Thoracic aorta (tissue), 2 donors: ENCODE measurements around the gene KIF26B. TPM values are rescaled to one million over a fixed set of nuclear protein-coding genes. Genes with fewer than 3 reads are reported as not detected.
"Not testable (repeated sequence)": the region's sequence is repeated elsewhere in the genome, so short reads cannot be mapped to it uniquely, and the experiment has no call there.

Experiments
- ATAC-seq: fragments of 150-250 bp; one replicate; pipeline ENCODE4 v1.8.0; 2017; ENCODE audit warnings: low read depth; ENCODE audit not compliant: insufficient number of reproducible peaks, low FRiP score
- DNase-seq: peaks from one replicate; pipeline ENCODE4 v3.0.0-alpha.2; 2020; ENCODE audit warnings: low spot score
- H3K27ac ChIP-seq, 2 donors: fragments of 200-600 bp; sonication (generic); 1 replicate in 1 of 2; 2 replicates in 1 of 2; pipeline ENCODE4 v1.5.1; 2016; ENCODE audit warnings: mild to moderate bottlenecking in 2 of 2, moderate library complexity in 2 of 2
- H3K27me3 ChIP-seq: fragments of 200-600 bp; sonication (generic); replicated peaks from 2 replicates; pipeline ENCODE4 v1.6.0; 2016; ENCODE audit warnings: mild to moderate bottlenecking; ENCODE audit not compliant: insufficient read depth
- H3K36me3 ChIP-seq: fragments of 200-600 bp; sonication (generic); one replicate; pipeline ENCODE4 v1.5.1; 2016
- H3K4me1 ChIP-seq, 2 donors: fragments of 200-600 bp; sonication (generic); 1 replicate in 1 of 2; 2 replicates in 1 of 2; pipeline versions ENCODE4 v1.5.1 to v1.6.0; 2016; ENCODE audit warnings: low read depth in 2 of 2, mild to moderate bottlenecking in 1 of 2; ENCODE audit not compliant: control insufficient read depth in 1 of 2
- H3K4me3 ChIP-seq: fragments of 200-600 bp; sonication (generic); 2 replicates; pipeline ENCODE4 v1.5.1; 2016; ENCODE audit warnings: mild to moderate bottlenecking
- H3K9me3 ChIP-seq: fragments of 200-600 bp; sonication (generic); 2 replicates; pipeline ENCODE4 v1.5.1; 2016
- total RNA-seq, 2 donors: library from RNA; depleted of rRNA; stranded (reverse); fragments of >200 nt; gene quantifications; one replicate each; pipeline versions ENCODE4 v1.1.0 to v1.2.3, GENCODE V29; 2016
- TF ChIP-seq, protein P1 (sequence below): fragments of 200-600 bp; sonication (generic); IDR thresholded peaks from one replicate; pipeline ENCODE4 v1.5.1; 2019; ENCODE audit warnings: antibody characterized with exemption

Gene KIF26B
- total RNA-seq, 2 donors from 2014 or later, result 0.14 to 0.41 TPM

DNA sequence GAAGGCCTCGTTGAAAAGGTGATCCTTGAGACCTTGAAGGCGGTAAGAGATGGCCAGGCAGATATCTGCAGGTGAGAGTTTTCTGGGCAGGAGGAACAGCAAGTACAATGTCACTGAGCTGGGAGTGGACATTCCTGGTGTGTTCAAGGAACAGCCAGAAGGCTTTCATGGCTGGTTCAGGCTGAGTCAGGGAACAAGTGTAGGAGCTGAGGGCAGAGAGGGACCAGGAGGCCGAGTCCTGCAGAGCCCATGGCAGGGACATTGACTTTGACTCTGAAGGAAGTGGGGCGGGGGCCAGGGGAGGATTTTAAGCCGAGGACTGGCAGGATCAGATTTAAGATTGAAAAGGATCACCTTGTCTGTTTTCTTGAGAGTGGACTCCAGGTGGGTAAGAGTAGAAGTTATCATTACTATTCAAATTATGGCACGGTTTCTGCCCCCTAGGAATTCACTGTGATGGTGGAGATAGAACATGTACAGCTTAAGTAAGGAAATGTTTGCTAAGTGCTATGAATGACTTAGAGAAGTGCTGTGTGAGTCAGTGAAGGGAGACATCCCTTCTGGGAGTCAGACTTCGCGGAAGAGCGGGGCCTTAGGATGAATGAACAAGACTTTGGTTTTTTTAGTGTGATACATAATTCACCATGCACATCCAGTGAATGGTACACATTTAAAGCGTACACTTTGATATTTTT is 202.3 kb downstream of the KIF26B start:
- Histone ChIP-seq H3K27ac (no peak overlapping the region), H3K36me3 (no peaks in the 10 kb centered on the region), H3K27me3 (no peaks in the 10 kb centered on the region), H3K4me1 (no peaks in the 10 kb centered on the region), H3K4me3 (no peak overlapping the region), H3K9me3 (no peaks in the 10 kb centered on the region)
- TF ChIP-seq, protein P1, sequence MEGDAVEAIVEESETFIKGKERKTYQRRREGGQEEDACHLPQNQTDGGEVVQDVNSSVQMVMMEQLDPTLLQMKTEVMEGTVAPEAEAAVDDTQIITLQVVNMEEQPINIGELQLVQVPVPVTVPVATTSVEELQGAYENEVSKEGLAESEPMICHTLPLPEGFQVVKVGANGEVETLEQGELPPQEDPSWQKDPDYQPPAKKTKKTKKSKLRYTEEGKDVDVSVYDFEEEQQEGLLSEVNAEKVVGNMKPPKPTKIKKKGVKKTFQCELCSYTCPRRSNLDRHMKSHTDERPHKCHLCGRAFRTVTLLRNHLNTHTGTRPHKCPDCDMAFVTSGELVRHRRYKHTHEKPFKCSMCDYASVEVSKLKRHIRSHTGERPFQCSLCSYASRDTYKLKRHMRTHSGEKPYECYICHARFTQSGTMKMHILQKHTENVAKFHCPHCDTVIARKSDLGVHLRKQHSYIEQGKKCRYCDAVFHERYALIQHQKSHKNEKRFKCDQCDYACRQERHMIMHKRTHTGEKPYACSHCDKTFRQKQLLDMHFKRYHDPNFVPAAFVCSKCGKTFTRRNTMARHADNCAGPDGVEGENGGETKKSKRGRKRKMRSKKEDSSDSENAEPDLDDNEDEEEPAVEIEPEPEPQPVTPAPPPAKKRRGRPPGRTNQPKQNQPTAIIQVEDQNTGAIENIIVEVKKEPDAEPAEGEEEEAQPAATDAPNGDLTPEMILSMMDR, result no peak
- ATAC-seq (no peak), DNase-seq (no peak)

DNA sequence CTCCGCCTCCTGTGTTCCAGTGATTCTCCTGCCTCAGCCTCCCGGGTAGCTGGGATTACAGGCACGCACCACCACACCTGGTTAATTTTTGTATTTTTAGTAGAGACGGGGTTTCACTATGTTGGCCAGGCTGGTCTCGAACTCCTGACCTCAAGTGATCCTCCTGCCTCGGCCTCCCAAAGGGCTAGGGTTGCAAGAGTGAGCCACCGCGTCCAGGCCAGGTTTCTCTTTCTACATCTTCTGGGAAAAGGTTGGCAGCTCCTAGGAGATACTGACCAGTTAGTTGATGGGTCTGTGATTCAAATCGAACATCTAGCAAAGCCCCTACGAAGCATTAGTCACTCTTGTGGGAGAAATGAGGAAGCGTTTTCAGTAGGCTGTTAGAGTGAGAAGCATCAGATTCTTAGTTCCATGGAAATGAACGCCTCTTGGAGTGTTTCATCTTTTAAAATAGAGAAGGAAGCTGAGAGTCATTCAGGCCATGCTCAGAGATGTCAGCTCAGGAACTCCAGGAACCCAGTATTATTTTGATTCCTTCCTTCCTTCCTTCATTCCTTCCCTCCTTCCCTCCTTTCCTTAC is 204.4 kb downstream of the KIF26B start:
- H3K27me3 ChIP-seq, H3K9me3 ChIP-seq, H3K4me1 ChIP-seq, H3K36me3 ChIP-seq, DNase-seq, H3K27ac ChIP-seq, H3K4me3 ChIP-seq, ATAC-seq: not testable (repeated sequence)

DNA sequence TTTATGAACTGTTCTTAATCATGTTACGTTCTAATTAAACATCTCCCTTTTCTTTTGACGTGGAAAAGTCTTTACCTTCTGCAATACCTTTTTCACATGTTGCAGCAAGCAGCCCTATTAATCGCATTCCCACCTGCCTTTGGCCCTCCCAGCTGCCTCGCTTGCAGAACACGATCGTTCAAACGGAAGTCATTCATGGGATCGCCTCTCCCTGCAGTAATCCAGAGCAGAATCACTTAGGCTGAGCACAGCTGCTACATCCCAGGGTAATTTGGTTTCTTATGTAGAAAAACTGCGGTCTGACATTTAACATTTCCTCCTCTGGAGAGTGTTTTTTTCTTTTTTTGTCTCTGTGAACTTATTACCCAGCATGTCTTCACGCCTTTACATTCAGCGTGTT is 206.3 kb downstream of the KIF26B start:
- Histone ChIP-seq H3K27me3 (no peaks in the 10 kb centered on the region), H3K4me3 (no peak overlapping the region), H3K9me3 (no peaks in the 10 kb centered on the region), H3K36me3 (no peaks in the 10 kb centered on the region), H3K4me1 (no peaks in the 10 kb centered on the region), H3K27ac (no peak overlapping the region)
- ATAC-seq (no peak), DNase-seq (no peak)
- TF ChIP-seq, protein P1, result no peak

- Histone ChIP-seq H3K27me3 (no peaks in the 10 kb centered on the region), H3K4me1 (no peaks in the 10 kb centered on the region), H3K27ac (no peak overlapping the region), H3K9me3 (no peaks in the 10 kb centered on the region), H3K36me3 (no peaks in the 10 kb centered on the region), H3K4me3 (no peak overlapping the region)
- DNase-seq (no peak), ATAC-seq (no peak)
- TF ChIP-seq, protein P1, result no peak
Observed at GRCh38 chr1:245361951-245362350, 207.2 kb downstream of the KIF26B start.

DNA sequence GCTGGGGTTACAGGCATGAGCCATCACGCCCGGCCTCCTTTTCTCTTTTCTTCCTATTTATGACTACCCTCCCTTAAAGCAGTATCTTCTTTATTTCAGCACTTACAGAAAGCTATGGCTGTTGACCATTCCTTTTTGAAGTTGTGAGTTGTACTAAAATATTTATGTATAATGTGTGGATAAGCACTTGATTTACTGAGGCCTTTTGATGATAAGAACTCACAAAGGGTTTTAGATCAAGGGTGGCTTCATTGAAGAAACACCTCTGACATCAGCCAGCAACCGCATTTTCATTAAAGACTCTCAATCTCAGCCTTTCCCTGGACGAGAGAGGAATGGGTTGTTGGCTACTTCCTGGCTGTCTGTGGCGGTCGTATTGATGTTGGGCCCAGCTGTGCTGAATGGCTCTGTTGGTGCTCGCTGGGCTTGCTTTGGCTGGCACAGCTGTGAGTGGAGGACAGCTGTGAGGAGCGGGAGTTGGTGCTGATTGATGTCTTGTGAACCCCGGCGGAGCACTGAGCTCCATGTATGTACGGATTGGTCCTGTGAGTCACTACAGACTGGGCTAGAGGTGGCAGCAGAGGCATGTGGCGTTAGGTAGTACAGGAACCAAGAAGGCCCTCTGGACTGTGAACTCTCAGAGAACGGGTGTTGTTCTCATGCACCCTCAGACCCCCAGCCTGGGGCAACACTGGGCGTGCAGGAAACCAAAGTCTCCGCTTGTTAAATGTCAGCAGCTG is 208.8 kb downstream of the KIF26B start:
- H3K4me3 ChIP-seq, result no peak overlapping the region
- H3K27ac ChIP-seq, result no peak overlapping the region
- TF ChIP-seq, protein P1, result no peak
- no peak for ATAC-seq
- no peaks in the 10 kb centered on the region for H3K4me1 ChIP-seq
- no peaks in the 10 kb centered on the region for H3K9me3 ChIP-seq
- H3K36me3 ChIP-seq, result no peaks in the 10 kb centered on the region
- H3K27me3 ChIP-seq, result no peaks in the 10 kb centered on the region
- DNase-seq, result no peak
